Measurements from ENCODE around the gene GALNT16. TPM values are rescaled to one million over a fixed set of nuclear protein-coding genes. Genes with fewer than 3 reads are reported as not detected.

The GALNT16 gene
- total RNA-seq, 1 donor from 2014 or later = not detected

DNA sequence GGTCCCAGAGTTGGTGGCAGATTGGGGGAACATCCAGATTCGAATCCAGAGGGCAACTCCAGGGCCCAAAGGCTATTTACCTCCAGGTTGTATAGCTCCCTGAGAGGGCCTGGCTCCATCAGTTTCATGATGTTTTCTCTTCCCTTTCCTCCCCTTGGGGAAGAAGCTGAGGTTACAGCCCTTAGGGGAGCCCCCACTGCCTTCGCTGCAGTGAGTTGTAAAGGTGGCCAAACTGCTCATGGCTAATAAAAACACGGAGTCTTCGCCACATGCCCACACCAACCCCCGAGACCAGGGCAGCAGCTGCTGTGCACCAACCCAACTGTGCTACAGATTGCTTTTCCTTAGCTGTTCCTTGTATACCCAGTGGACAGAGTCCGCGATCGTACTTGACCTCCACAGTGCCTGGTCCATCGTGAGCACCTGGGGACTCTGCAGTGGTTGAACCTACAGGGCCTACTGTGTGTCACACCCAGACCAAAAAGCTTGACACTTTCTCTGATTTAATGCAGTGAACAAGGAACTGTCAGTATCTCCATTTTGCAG, 20.9 kb downstream of the GALNT16 start:
- no peak for FAIRE-seq
- DNase-seq (ENCODE audit: low read depth) = no peak
- peaks cover 2% of the 10 kb centered on the region for H3K27me3 ChIP-seq (ENCODE audit: control insufficient read depth, insufficient read depth, low read length)
- no peaks in the 10 kb centered on the region for H3K36me3 ChIP-seq (ENCODE audit: control insufficient read depth, insufficient read depth, low read length)
- TF ChIP-seq, protein P1, sequence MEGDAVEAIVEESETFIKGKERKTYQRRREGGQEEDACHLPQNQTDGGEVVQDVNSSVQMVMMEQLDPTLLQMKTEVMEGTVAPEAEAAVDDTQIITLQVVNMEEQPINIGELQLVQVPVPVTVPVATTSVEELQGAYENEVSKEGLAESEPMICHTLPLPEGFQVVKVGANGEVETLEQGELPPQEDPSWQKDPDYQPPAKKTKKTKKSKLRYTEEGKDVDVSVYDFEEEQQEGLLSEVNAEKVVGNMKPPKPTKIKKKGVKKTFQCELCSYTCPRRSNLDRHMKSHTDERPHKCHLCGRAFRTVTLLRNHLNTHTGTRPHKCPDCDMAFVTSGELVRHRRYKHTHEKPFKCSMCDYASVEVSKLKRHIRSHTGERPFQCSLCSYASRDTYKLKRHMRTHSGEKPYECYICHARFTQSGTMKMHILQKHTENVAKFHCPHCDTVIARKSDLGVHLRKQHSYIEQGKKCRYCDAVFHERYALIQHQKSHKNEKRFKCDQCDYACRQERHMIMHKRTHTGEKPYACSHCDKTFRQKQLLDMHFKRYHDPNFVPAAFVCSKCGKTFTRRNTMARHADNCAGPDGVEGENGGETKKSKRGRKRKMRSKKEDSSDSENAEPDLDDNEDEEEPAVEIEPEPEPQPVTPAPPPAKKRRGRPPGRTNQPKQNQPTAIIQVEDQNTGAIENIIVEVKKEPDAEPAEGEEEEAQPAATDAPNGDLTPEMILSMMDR (IDR thresholded peaks at IDR 0.05; ENCODE audit: insufficient read depth, low read length, severe bottlenecking) = no peak
- no peak overlapping the region for H3K4me3 ChIP-seq (ENCODE audit: low read depth, low read length)

GRCh38 chr14:69281450-69282169, 21.7 kb downstream of the GALNT16 start:
- no peak for DNase-seq (ENCODE audit: low read depth)
- H3K27me3 ChIP-seq (ENCODE audit: control insufficient read depth, insufficient read depth, low read length) = peaks cover 2% of the 10 kb centered on the region
- FAIRE-seq = no peak

DNA sequence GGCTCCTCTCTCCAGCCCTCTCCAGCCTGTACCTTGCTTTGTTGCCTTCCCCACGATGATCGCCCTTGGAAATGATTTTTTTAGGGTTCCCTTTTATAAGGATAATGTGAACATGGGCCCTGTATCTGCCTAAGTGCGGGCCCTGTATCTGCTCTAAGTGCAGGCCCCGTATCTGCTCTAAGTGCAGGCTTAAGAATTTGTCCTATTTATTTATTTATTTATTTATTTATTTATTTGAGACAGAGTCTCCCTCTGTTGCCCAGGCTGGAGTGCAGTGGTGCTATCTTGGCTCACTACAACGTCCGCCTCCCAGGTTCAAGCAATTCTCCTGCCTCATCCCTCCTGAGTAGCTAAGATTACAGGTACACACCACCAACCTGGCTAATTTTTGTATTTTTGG, 22.5 kb downstream of the GALNT16 start:
- no peak overlapping the region for H3K4me3 ChIP-seq (ENCODE audit: low read depth, low read length)
- H3K27me3 ChIP-seq (ENCODE audit: control insufficient read depth, insufficient read depth, low read length) = peaks cover 2% of the 10 kb centered on the region
- TF ChIP-seq, protein P1 (IDR thresholded peaks at IDR 0.05; ENCODE audit: insufficient read depth, low read length, severe bottlenecking) = no peak
- H3K36me3 ChIP-seq (ENCODE audit: control insufficient read depth, insufficient read depth, low read length) = no peaks in the 10 kb centered on the region
- FAIRE-seq (no peak), DNase-seq (ENCODE audit: low read depth) (no peak)

More at GRCh38 chr14:69281450-69282169, 21.7 kb downstream of the GALNT16 start:
- TF ChIP-seq, protein P1 (IDR thresholded peaks at IDR 0.05; ENCODE audit: insufficient read depth, low read length, severe bottlenecking) = no peak
- Histone ChIP-seq H3K4me3 (ENCODE audit: low read depth, low read length) (no peak overlapping the region), H3K36me3 (ENCODE audit: control insufficient read depth, insufficient read depth, low read length) (no peaks in the 10 kb centered on the region)

DNA sequence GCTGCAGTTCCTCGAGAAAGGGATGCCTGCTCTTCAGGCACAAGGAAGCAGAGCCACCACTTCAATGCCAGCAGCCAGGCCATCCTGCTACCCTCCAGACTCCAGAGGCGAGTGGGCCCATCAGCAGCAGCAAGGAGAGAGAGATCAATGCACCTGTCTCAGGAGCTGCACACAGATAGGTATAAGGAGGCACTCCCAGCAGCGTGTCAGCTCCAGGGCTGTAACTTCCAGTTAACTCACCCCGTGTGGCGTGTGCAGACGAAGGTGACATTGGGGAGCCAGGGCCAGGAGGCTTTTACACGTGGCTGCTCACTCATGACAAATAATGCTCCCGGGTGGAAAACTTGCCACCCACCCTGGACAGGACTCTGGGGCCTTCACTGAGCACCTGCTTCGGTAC, 24.2 kb downstream of the GALNT16 start:
- Histone ChIP-seq H3K27me3 (ENCODE audit: control insufficient read depth, insufficient read depth, low read length) (peaks cover 2% of the 10 kb centered on the region), H3K36me3 (ENCODE audit: control insufficient read depth, insufficient read depth, low read length) (no peaks in the 10 kb centered on the region), H3K4me3 (ENCODE audit: low read depth, low read length) (no peak overlapping the region)
- FAIRE-seq (no peak), DNase-seq (ENCODE audit: low read depth) (no peak)
- TF ChIP-seq, protein P1 (IDR thresholded peaks at IDR 0.05; ENCODE audit: insufficient read depth, low read length, severe bottlenecking) = no peak

- FAIRE-seq (no peak), DNase-seq (ENCODE audit: low read depth) (no peak)
- Histone ChIP-seq H3K36me3 (ENCODE audit: control insufficient read depth, insufficient read depth, low read length) (no peaks in the 10 kb centered on the region), H3K27me3 (ENCODE audit: control insufficient read depth, insufficient read depth, low read length) (peaks cover 2% of the 10 kb centered on the region), H3K4me3 (ENCODE audit: low read depth, low read length) (no peak overlapping the region)
- TF ChIP-seq, protein P1 (IDR thresholded peaks at IDR 0.05; ENCODE audit: insufficient read depth, low read length, severe bottlenecking) = no peak
These were observed 25.8 kb downstream of the GALNT16 start for GRCh38 chr14:69285661-69286255.
